ENCODE results near the gene BRPF3. TPM values are rescaled to one million over a fixed set of nuclear protein-coding genes. Genes with fewer than 3 reads are reported as not detected.

The BRPF3 gene
- total RNA-seq, 1 experiment from 2014 or later = 41.4 TPM

DNA sequence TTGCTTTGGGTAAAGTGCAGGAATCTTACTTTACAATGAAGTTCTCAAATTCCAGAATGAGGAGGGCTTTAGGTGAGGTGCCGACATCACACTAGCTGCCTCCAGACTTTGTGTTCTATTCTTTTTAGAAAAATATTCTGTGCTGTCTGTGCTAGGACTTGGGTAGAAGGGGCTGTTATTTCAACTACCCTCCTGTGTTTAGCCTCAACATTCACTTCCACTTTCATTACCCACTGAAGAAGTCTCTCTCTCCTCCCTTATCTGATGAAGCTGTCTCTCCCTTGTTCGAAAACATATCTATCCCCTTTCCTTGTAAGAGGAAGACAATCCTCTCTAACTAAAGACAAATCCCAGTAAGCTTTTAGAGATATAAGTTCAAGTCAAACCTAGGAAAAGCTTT is 25.0 kb upstream of the BRPF3 start:
- H3K36me3 Mint-ChIP-seq (ENCODE audit: insufficient read depth, unreplicated experiment) = no peaks in the 10 kb centered on the region
- H3K4me3 ChIP-seq (ENCODE audit: low read depth, low read length) = no peak overlapping the region
- DNase-seq = no peak
- H3K4me1 ChIP-seq = no peaks in the 10 kb centered on the region
- peaks cover 10% of the 10 kb centered on the region for H3K27me3 Mint-ChIP-seq (ENCODE audit: insufficient read depth, unreplicated experiment)
- POLR2A ChIA-PET = no interaction called here
- intact Hi-C loops (cut with micrococcal nuclease; ENCODE audit: unreplicated experiment) = no loop called here
- TF ChIP-seq, protein P1, sequence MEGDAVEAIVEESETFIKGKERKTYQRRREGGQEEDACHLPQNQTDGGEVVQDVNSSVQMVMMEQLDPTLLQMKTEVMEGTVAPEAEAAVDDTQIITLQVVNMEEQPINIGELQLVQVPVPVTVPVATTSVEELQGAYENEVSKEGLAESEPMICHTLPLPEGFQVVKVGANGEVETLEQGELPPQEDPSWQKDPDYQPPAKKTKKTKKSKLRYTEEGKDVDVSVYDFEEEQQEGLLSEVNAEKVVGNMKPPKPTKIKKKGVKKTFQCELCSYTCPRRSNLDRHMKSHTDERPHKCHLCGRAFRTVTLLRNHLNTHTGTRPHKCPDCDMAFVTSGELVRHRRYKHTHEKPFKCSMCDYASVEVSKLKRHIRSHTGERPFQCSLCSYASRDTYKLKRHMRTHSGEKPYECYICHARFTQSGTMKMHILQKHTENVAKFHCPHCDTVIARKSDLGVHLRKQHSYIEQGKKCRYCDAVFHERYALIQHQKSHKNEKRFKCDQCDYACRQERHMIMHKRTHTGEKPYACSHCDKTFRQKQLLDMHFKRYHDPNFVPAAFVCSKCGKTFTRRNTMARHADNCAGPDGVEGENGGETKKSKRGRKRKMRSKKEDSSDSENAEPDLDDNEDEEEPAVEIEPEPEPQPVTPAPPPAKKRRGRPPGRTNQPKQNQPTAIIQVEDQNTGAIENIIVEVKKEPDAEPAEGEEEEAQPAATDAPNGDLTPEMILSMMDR (IDR thresholded peaks at IDR 0.05; ENCODE audit: insufficient read depth in 1 of 2, low read depth in 1 of 2, low read length in 1 of 2, severe bottlenecking in 1 of 2, unreplicated experiment in 1 of 2) = no peak
- H3K27ac Mint-ChIP-seq (ENCODE audit: unreplicated experiment) = no peak overlapping the region
- no peaks in the 10 kb centered on the region for H3K9me3 Mint-ChIP-seq (ENCODE audit: unreplicated experiment)
- H3K27me3 ChIP-seq (replicated peaks; ENCODE audit: control insufficient read depth, insufficient read depth, low read length) = no peaks in the 10 kb centered on the region
- H3K4me1 Mint-ChIP-seq (ENCODE audit: low read depth, unreplicated experiment) = no peaks in the 10 kb centered on the region
- no peaks in the 10 kb centered on the region for H3K36me3 ChIP-seq (ENCODE audit: control insufficient read depth, insufficient read depth, low read length)
- no TSS peak for BruUV-seq (replicated peaks)
- no peaks in the 10 kb centered on the region for H3K9me3 ChIP-seq
- CTCF ChIA-PET = no interaction called here
- H3K4me3 Mint-ChIP-seq (ENCODE audit: unreplicated experiment) = no peak overlapping the region

DNA sequence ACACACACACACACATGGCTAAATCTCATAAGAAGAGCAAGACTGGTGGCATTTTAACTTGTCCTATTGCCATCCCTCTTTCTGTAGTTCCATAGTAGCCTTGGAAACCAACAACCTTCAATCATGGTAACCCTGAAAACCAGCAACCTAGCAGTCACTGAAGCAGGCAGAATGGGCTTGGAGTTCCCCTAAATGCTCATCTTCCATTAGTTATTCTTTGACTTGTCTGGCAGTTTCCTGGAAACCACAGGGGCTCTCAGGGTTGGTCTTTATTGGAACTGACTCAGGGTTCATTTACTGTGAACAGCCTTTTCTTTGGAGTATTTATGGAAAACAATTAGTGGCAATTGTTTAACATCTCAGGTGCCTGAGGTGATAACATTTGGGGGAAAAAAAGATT is 19.4 kb upstream of the BRPF3 start:
- H3K27me3 ChIP-seq (replicated peaks; ENCODE audit: control insufficient read depth, insufficient read depth, low read length) = no peaks in the 10 kb centered on the region
- no peak overlapping the region for H3K27ac Mint-ChIP-seq (ENCODE audit: unreplicated experiment)
- POLR2A ChIA-PET = no interaction called here
- no peaks in the 10 kb centered on the region for H3K36me3 Mint-ChIP-seq (ENCODE audit: insufficient read depth, unreplicated experiment)
- TF ChIP-seq, protein P1 (IDR thresholded peaks at IDR 0.05; ENCODE audit: insufficient read depth in 1 of 2, low read depth in 1 of 2, low read length in 1 of 2, severe bottlenecking in 1 of 2, unreplicated experiment in 1 of 2) = no peak
- intact Hi-C loops (cut with micrococcal nuclease; ENCODE audit: unreplicated experiment) = no loop called here
- H3K9me3 Mint-ChIP-seq (ENCODE audit: unreplicated experiment) = peaks cover 15% of the 10 kb centered on the region
- H3K4me3 ChIP-seq (ENCODE audit: low read depth, low read length) = no peak overlapping the region
- CTCF ChIA-PET = no interaction called here
- no peaks in the 10 kb centered on the region for H3K4me1 Mint-ChIP-seq (ENCODE audit: low read depth, unreplicated experiment)
- no peak for DNase-seq
- BruUV-seq (replicated peaks) = no TSS peak
- no peaks in the 10 kb centered on the region for H3K36me3 ChIP-seq (ENCODE audit: control insufficient read depth, insufficient read depth, low read length)
- peaks cover 11% of the 10 kb centered on the region for H3K27me3 Mint-ChIP-seq (ENCODE audit: insufficient read depth, unreplicated experiment)
- no peak overlapping the region for H3K4me3 Mint-ChIP-seq (ENCODE audit: unreplicated experiment)
- peaks cover 8% of the 10 kb centered on the region for H3K9me3 ChIP-seq
- no peaks in the 10 kb centered on the region for H3K4me1 ChIP-seq

DNA sequence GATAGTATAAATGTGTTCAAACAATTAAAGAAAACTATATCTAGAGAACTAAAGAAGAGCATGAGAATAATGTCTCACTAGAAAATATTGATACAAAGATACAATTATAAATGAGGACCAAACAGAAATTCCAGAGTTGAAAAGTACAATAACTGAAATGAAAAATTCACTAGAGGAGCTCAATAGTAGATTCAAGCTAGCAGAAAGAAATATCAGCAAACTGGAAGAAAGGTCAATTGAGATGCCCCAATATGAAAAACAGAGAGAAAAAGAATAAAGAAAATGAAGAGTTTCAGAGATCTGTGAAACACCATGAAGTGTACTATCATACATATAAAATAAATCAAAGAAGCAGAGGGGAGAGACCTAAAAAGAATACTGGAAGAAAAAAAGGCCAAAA is 18.0 kb upstream of the BRPF3 start:
- H3K4me3 ChIP-seq (ENCODE audit: low read depth, low read length) = no peak overlapping the region
- TF ChIP-seq, protein P1 (IDR thresholded peaks at IDR 0.05; ENCODE audit: insufficient read depth in 1 of 2, low read depth in 1 of 2, low read length in 1 of 2, severe bottlenecking in 1 of 2, unreplicated experiment in 1 of 2) = no peak
- H3K4me1 ChIP-seq = no peaks in the 10 kb centered on the region
- DNase-seq = no peak
- H3K4me3 Mint-ChIP-seq (ENCODE audit: unreplicated experiment) = no peak overlapping the region
- H3K4me1 Mint-ChIP-seq (ENCODE audit: low read depth, unreplicated experiment) = no peaks in the 10 kb centered on the region
- H3K27me3 Mint-ChIP-seq (ENCODE audit: insufficient read depth, unreplicated experiment) = peaks cover 11% of the 10 kb centered on the region
- no peaks in the 10 kb centered on the region for H3K36me3 ChIP-seq (ENCODE audit: control insufficient read depth, insufficient read depth, low read length)
- intact Hi-C loops (cut with micrococcal nuclease; ENCODE audit: unreplicated experiment) = no loop called here
- CTCF ChIA-PET = no interaction called here
- H3K9me3 ChIP-seq = peaks cover 8% of the 10 kb centered on the region
- H3K27me3 ChIP-seq (replicated peaks; ENCODE audit: control insufficient read depth, insufficient read depth, low read length) = no peaks in the 10 kb centered on the region
- no peak overlapping the region for H3K27ac Mint-ChIP-seq (ENCODE audit: unreplicated experiment)
- H3K36me3 Mint-ChIP-seq (ENCODE audit: insufficient read depth, unreplicated experiment) = no peaks in the 10 kb centered on the region
- H3K9me3 Mint-ChIP-seq (ENCODE audit: unreplicated experiment) = peaks cover 15% of the 10 kb centered on the region
- BruUV-seq (replicated peaks) = no TSS peak
- POLR2A ChIA-PET = no interaction called here
